MM.1S (cell line): ENCODE data around the gene AURKB.

Experiments
- EZH2 ChIP-seq: fragments of 300-600 bp; sonication (generic); optimal IDR thresholded peaks from 2 replicates; pipeline ENCODE3; 2017; ENCODE audit warnings: low read depth, mild to moderate bottlenecking, antibody characterized with exemption, low read length, mixed read lengths
- EZH2phosphoT487 ChIP-seq: fragments of 300-600 bp; sonication (generic); IDR thresholded peaks from 2 replicates; pipeline ENCODE4 v1.6.1; 2018; ENCODE audit warnings: antibody characterized with exemption, low read length
- TF ChIP-seq, protein P1 (sequence below): fragments of 300-600 bp; sonication (generic); IDR thresholded peaks from 2 replicates; pipeline ENCODE4 v1.5.1; 2016; ENCODE audit warnings: antibody characterized with exemption, low read length, mixed read lengths

DNA sequence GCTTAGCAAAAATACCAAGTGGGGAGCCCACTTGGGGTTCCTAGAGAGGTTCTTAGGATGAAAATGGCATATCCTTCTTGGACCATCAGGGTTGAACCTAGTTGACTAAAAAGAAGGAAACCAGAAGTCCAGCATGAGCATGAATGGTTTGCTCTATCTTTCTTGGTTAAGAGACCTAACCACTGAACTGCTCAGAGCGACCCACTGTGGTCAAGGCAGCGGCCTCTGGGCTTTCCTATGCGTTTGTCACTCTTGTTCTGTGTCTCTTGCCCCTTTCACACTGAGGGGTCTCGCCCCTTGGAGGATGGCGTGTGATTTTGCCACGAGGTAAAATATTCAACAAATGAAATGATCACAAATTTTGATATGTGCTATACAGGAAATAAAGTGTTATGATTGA is 19.9 kb downstream of the AURKB start:
- TF ChIP-seq, protein P1, sequence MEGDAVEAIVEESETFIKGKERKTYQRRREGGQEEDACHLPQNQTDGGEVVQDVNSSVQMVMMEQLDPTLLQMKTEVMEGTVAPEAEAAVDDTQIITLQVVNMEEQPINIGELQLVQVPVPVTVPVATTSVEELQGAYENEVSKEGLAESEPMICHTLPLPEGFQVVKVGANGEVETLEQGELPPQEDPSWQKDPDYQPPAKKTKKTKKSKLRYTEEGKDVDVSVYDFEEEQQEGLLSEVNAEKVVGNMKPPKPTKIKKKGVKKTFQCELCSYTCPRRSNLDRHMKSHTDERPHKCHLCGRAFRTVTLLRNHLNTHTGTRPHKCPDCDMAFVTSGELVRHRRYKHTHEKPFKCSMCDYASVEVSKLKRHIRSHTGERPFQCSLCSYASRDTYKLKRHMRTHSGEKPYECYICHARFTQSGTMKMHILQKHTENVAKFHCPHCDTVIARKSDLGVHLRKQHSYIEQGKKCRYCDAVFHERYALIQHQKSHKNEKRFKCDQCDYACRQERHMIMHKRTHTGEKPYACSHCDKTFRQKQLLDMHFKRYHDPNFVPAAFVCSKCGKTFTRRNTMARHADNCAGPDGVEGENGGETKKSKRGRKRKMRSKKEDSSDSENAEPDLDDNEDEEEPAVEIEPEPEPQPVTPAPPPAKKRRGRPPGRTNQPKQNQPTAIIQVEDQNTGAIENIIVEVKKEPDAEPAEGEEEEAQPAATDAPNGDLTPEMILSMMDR: no peak
- no peak for TF ChIP-seq EZH2
- no peak for TF ChIP-seq EZH2phosphoT487
